H1 (cell line): Measurements from ENCODE around the gene DIPK2B. TPM values are rescaled to one million over a fixed set of nuclear protein-coding genes. Genes with fewer than 3 reads are reported as not detected.

Experiments
- CTCF ChIA-PET: fragments of 300-600 bp; sonication (Branson Sonifier 250); formaldehyde crosslinking; loops from one replicate; lab custom pipeline; 2021; ENCODE audit not compliant: partially characterized antibody; lab: Charles Lee
- POLR2A ChIA-PET: fragments of 300-600 bp; sonication (Branson Sonifier 250); formaldehyde crosslinking; loops from one replicate; lab custom pipeline; 2021; ENCODE audit warnings: inconsistent platforms; ENCODE audit not compliant: partially characterized antibody; lab: Charles Lee
- DNase-seq, 2 experiments: peaks; one replicate each; pipeline versions ENCODE4 v3.0.0 to v3.0.0-alpha.2; 2010 to 2022; ENCODE audit warnings: low spot score in 2 of 2, low read depth in 1 of 2, mixed read lengths in 1 of 2
- FAIRE-seq: peaks from 2 replicates; lab custom pipeline; 2011; peaks lifted over from hg19 to GRCh38; lab: Jason Lieb, UNC
- H2AFZ ChIP-seq: 2 replicates; pipeline ENCODE4 v1.8.1; 2012; ENCODE audit warnings: low read length, inconsistent platforms
- H2AK5ac ChIP-seq: 2 replicates; pipeline ENCODE4 v1.6.1; 2013; ENCODE audit warnings: low read depth, low read length
- H2BK120ac ChIP-seq: replicated peaks from 2 replicates; pipeline ENCODE3; 2013; ENCODE audit warnings: low read depth, low read length, inconsistent platforms
- H2BK12ac ChIP-seq: 2 replicates; pipeline ENCODE4 v1.6.1; 2013; ENCODE audit warnings: low read depth, low read length
- H2BK15ac ChIP-seq: 2 replicates; pipeline ENCODE4 v1.6.1; 2013; ENCODE audit warnings: low read length
- H2BK20ac ChIP-seq: 2 replicates; pipeline ENCODE4 v1.6.1; 2013; ENCODE audit warnings: low read length
- H2BK5ac ChIP-seq: 2 replicates; pipeline ENCODE4 v1.6.1; 2013; ENCODE audit warnings: low read depth, low read length
- H3K14ac ChIP-seq: 2 replicates; pipeline ENCODE4 v1.6.1; 2013; ENCODE audit warnings: inconsistent platforms; ENCODE audit not compliant: insufficient read length
- H3K18ac ChIP-seq: 2 replicates; pipeline ENCODE4 v1.6.1; 2013; ENCODE audit warnings: low read length; ENCODE audit errors: extremely low read depth
- H3K23ac ChIP-seq: 2 replicates; pipeline ENCODE4 v1.6.1; 2013; ENCODE audit warnings: inconsistent platforms; ENCODE audit not compliant: insufficient read length
- H3K23me2 ChIP-seq: 2 replicates; pipeline ENCODE4 v1.6.1; 2013; ENCODE audit warnings: low read depth, low read length
- H3K27ac ChIP-seq: 2 replicates; pipeline ENCODE4 v1.6.1; 2011; ENCODE audit warnings: low read depth, low read length, inconsistent platforms
- H3K27me3 ChIP-seq, 4 experiments: replicated peaks in 1 of 4; 1 replicate in 1 of 4; 2 replicates in 3 of 4; pipeline versions ENCODE4 v1.6.1 to v1.8.1; 2011 to 2013; ENCODE audit warnings: low read length in 3 of 4, mild to moderate bottlenecking in 3 of 4, inconsistent platforms in 2 of 4, mixed read lengths in 2 of 4, moderate library complexity in 1 of 4; ENCODE audit not compliant: control insufficient read depth in 3 of 4, insufficient read depth in 3 of 4; ENCODE audit errors: extremely low read depth in 1 of 4
- H3K36me3 ChIP-seq, 4 experiments: 2 replicates each; pipeline versions ENCODE4 v1.6.1 to v1.8.1; 2011 to 2013; ENCODE audit warnings: mild to moderate bottlenecking in 4 of 4, low read length in 3 of 4, moderate library complexity in 2 of 4, control low read depth in 1 of 4, inconsistent platforms in 1 of 4; ENCODE audit not compliant: insufficient read depth in 4 of 4, control insufficient read depth in 2 of 4
- H3K4ac ChIP-seq: replicated peaks from 2 replicates; pipeline ENCODE3; 2013; ENCODE audit warnings: low read length, low read depth, mixed read lengths, inconsistent platforms; ENCODE audit not compliant: insufficient read length
- H3K4me1 ChIP-seq, 4 experiments: replicated peaks in 1 of 4; 1 replicate in 1 of 4; 2 replicates in 3 of 4; pipeline versions ENCODE4 v1.6.1 to v1.8.1; 2011 to 2013; ENCODE audit warnings: low read length in 3 of 4, inconsistent platforms in 2 of 4, mixed read lengths in 1 of 4; ENCODE audit not compliant: insufficient read depth in 4 of 4, control insufficient read depth in 3 of 4
- H3K4me2 ChIP-seq, 2 experiments: 2 replicates each; pipeline versions ENCODE4 v1.6.1 to v1.8.1; 2011 to 2013; ENCODE audit warnings: low read depth in 2 of 2, low read length in 2 of 2, control low read depth in 1 of 2, inconsistent platforms in 1 of 2, mild to moderate bottlenecking in 1 of 2; ENCODE audit not compliant: insufficient read depth in 1 of 2
- H3K4me3 ChIP-seq, 4 experiments: fragments of 200-600, 300-600 bp in 1 of 4; sonication (generic), shearing (Covaris generic), sonication (Bioruptor Twin) in 1 of 4; 2 replicates each; pipeline versions ENCODE4 v1.5.1 to v1.8.1; 2011 to 2016; ENCODE audit warnings: low read length in 4 of 4, low read depth in 3 of 4, control low read depth in 2 of 4, inconsistent platforms in 2 of 4, mild to moderate bottlenecking in 2 of 4, mixed read lengths in 1 of 4, moderate library complexity in 1 of 4; ENCODE audit not compliant: insufficient read depth in 2 of 4; ENCODE audit errors: extremely low read depth in 1 of 4
- H3K56ac ChIP-seq: replicated peaks from 2 replicates; pipeline ENCODE3; 2013; ENCODE audit warnings: low read depth, mild to moderate bottlenecking, mixed read lengths, low read length, inconsistent platforms; ENCODE audit not compliant: insufficient read length
- H3K79me1 ChIP-seq: 2 replicates; pipeline ENCODE4 v1.6.1; 2013; ENCODE audit warnings: low read depth, low read length, control low read depth
- H3K79me2 ChIP-seq, 2 experiments: 2 replicates each; pipeline versions ENCODE4 v1.6.1 to v1.8.1; 2012 to 2013; ENCODE audit warnings: low read length in 2 of 2, mild to moderate bottlenecking in 2 of 2, inconsistent platforms in 1 of 2; ENCODE audit not compliant: insufficient read depth in 2 of 2, control insufficient read depth in 1 of 2
- H3K9ac ChIP-seq, 4 experiments: replicated peaks in 1 of 4; 1 replicate in 1 of 4; 2 replicates in 3 of 4; pipeline versions ENCODE4 v1.6.1 to v1.8.1; 2011 to 2013; ENCODE audit warnings: low read depth in 3 of 4, low read length in 3 of 4, control low read depth in 2 of 4, mild to moderate bottlenecking in 2 of 4, moderate library complexity in 2 of 4, inconsistent platforms in 1 of 4; ENCODE audit errors: extremely low read depth in 1 of 4
- H3K9me3 ChIP-seq, 2 experiments: 2 replicates each; pipeline versions ENCODE4 v1.6.1 to v1.8.1; 2012 to 2013; ENCODE audit warnings: mild to moderate bottlenecking in 2 of 2, moderate library complexity in 2 of 2, control low read depth in 1 of 2, inconsistent platforms in 1 of 2, low read depth in 1 of 2, low read length in 1 of 2, mixed read lengths in 1 of 2; ENCODE audit not compliant: insufficient read depth in 2 of 2
- H4K20me1 ChIP-seq, 2 experiments: replicated peaks in 1 of 2; 2 replicates each; pipeline versions ENCODE3 to v1.8.1; 2011 to 2013; ENCODE audit warnings: inconsistent platforms in 2 of 2, low read length in 2 of 2, mild to moderate bottlenecking in 1 of 2; ENCODE audit not compliant: insufficient read depth in 2 of 2, control insufficient read depth in 1 of 2
- H4K5ac ChIP-seq: 2 replicates; pipeline ENCODE4 v1.6.1; 2013; ENCODE audit warnings: low read length, low read depth, mixed read lengths, inconsistent platforms; ENCODE audit not compliant: insufficient read length
- H4K8ac ChIP-seq: 2 replicates; pipeline ENCODE4 v1.8.0; 2013; ENCODE audit warnings: mild to moderate bottlenecking, moderate library complexity, low read length, inconsistent platforms; ENCODE audit not compliant: insufficient read depth; ENCODE audit errors: extremely low read depth
- H4K91ac ChIP-seq: replicated peaks from 2 replicates; pipeline ENCODE3; 2013; ENCODE audit warnings: low read length, mixed read lengths, inconsistent platforms; ENCODE audit not compliant: insufficient read length
- ATF2 ChIP-seq: IDR thresholded peaks from 2 replicates; pipeline ENCODE4 v1.6.1; 2012; ENCODE audit warnings: low read length, inconsistent platforms
- BCL11A ChIP-seq, 2 experiments: IDR thresholded peaks; one replicate each; pipeline ENCODE4 v1.6.1; 2011; ENCODE audit warnings: low read depth in 2 of 2, low read length in 2 of 2, mild to moderate bottlenecking in 2 of 2
- CBX5 ChIP-seq: fragments of 300-800, 300-1000 bp; sonication (generic); IDR thresholded peaks from 2 replicates; pipeline ENCODE4 v1.7.1; 2016; ENCODE audit warnings: antibody characterized with exemption, low read length, low read depth
- CEBPB ChIP-seq: IDR thresholded peaks from 2 replicates; pipeline ENCODE4 v1.6.1; 2012; ENCODE audit warnings: low read depth, low read length
- CHD2 ChIP-seq: IDR thresholded peaks from 2 replicates; pipeline ENCODE4 v1.6.1; 2012; ENCODE audit warnings: low read length, improper control_type of control experiment
- FOSL1 ChIP-seq: IDR thresholded peaks from 2 replicates; pipeline ENCODE4 v1.6.1; 2011; ENCODE audit warnings: mild to moderate bottlenecking, low read depth, low read length, moderate library complexity; ENCODE audit not compliant: insufficient read depth
- HDAC2 ChIP-seq, 2 experiments: fragments of 300-600 bp in 1 of 2; sonication (generic) in 1 of 2; IDR thresholded peaks; 2 replicates each; pipeline ENCODE4 v1.6.1; 2011 to 2012; ENCODE audit warnings: low read depth in 2 of 2, low read length in 2 of 2, mild to moderate bottlenecking in 2 of 2, moderate library complexity in 2 of 2, borderline replicate concordance in 1 of 2, inconsistent platforms in 1 of 2
- MAFK ChIP-seq: IDR thresholded peaks from 2 replicates; pipeline ENCODE4 v1.6.1; 2012; ENCODE audit warnings: low read depth, mild to moderate bottlenecking, improper control_type of control experiment, low read length
- MAX ChIP-seq: IDR thresholded peaks from 2 replicates; pipeline ENCODE4 v1.6.1; 2012; ENCODE audit warnings: inconsistent platforms
- POLR2A ChIP-seq, 2 experiments: IDR thresholded peaks; 1 replicate in 1 of 2; 2 replicates in 1 of 2; pipeline ENCODE4 v1.6.1; 2011; ENCODE audit warnings: low read depth in 2 of 2, low read length in 2 of 2, mild to moderate bottlenecking in 2 of 2; ENCODE audit errors: control extremely low read depth in 1 of 2
- RAD21 ChIP-seq, 2 experiments: IDR thresholded peaks in 1 of 2; conservative IDR thresholded peaks in 1 of 2; 2 replicates each; pipeline ENCODE4 v1.6.1; 2011; ENCODE audit warnings: low read depth in 2 of 2, low read length in 2 of 2, improper control_type of control experiment in 1 of 2, inconsistent platforms in 1 of 2, mild to moderate bottlenecking in 1 of 2, moderate library complexity in 1 of 2
- SIX5 ChIP-seq: IDR thresholded peaks from 2 replicates; pipeline ENCODE4 v1.6.1; 2011; ENCODE audit warnings: mild to moderate bottlenecking, low read depth, low read length
- SP2 ChIP-seq: IDR thresholded peaks from 2 replicates; pipeline ENCODE4 v1.6.1; 2012; ENCODE audit warnings: mild to moderate bottlenecking, low read length, inconsistent platforms
- WGBS, 2 experiments: shearing (Covaris generic) in 1 of 2; methylation state at CpG; one replicate each; pipeline versions ENCODE4 v1.1.6 to v1.1.7; 2013 to 2015; ENCODE audit warnings: low lambda C conversion rate in 2 of 2, mixed read lengths in 2 of 2, inconsistent platforms in 1 of 2, low coverage in 1 of 2, missing lambda C conversion rate in 1 of 2; ENCODE audit not compliant: insufficient replicate concordance in 2 of 2, insufficient coverage in 1 of 2, insufficient read length in 1 of 2; ENCODE audit errors: extremely low coverage in 1 of 2, missing lambda C conversion rate in 1 of 2; 5-methylcytosine and 5-hydroxymethylcytosine counted together
- polyA plus RNA-seq, 7 experiments: library from polyadenylated mRNA; depleted of rRNA in 3 of 7; stranded (reverse) in 5 of 7; unstranded in 2 of 7; fragments of >200 nt in 5 of 7; fragments of 200-250 nt in 2 of 7; gene quantifications; 1 replicate in 5 of 7; 2 replicates in 1 of 7; 4 replicates in 1 of 7; pipeline versions ENCODE4 v1.2.1 to v1.2.3, GENCODE V29; 2011 to 2013; ENCODE audit warnings: missing spikeins in 2 of 7, mixed read lengths in 2 of 7
- total RNA-seq: library from RNA; stranded (reverse); fragmentation: NEBNext Ultra II Directional; extraction: Animal tissue kit (Norgen Biotek cat#: 25700); gene quantifications from 2 replicates; pipeline ENCODE4 v1.2.1, GENCODE V29; 2021

Gene DIPK2B
- total and polyA plus RNA-seq, 2 of the 8 experiments (the other 6 are each of a cell fraction or from before 2014, with no cell fraction given): not detected

GRCh38 chrX:45165726-45166125 lies 35.0 kb downstream of the DIPK2B start:
- no peak overlapping the region for H3K9ac ChIP-seq
- ChIA-PET CTCF (interaction anchor here (0.8 kb wide), 1 partner anchor 22 kb away, joined by 3 read pairs; no protein-coding TSS in a partner anchor), POLR2A (no interaction called here)
- H3K79me2 ChIP-seq: no peaks in the 10 kb centered on the region
- no peak overlapping the region for H3K56ac ChIP-seq
- no peaks in the 10 kb centered on the region for H3K36me3 ChIP-seq
- H3K4me3 ChIP-seq: no peak overlapping the region
- H2BK15ac ChIP-seq: no peak overlapping the region
- no peak overlapping the region for H2AK5ac ChIP-seq
- H4K5ac ChIP-seq: no peak overlapping the region
- H4K20me1 ChIP-seq: no peaks in the 10 kb centered on the region
- H3K23ac ChIP-seq: no peak overlapping the region
- H4K8ac ChIP-seq: no peak overlapping the region
- H3K4ac ChIP-seq: no peak overlapping the region
- no peak overlapping the region for H2BK5ac ChIP-seq
- no peaks in the 10 kb centered on the region for H3K27me3 ChIP-seq
- H3K14ac ChIP-seq: no peak overlapping the region
- WGBS, 2 experiments: 90% methylated on average over 6 of the region's 6 CpGs; no CpG with 5 or more reads in 1 of the 2 experiments
- H3K79me1 ChIP-seq: no peaks in the 10 kb centered on the region
- H2BK12ac ChIP-seq: no peak overlapping the region
- no peak overlapping the region for H2BK20ac ChIP-seq
- H3K4me1 ChIP-seq: no peaks in the 10 kb centered on the region
- FAIRE-seq (no peak), DNase-seq (no peak)
- H3K4me2 ChIP-seq: no peak overlapping the region
- no peak overlapping the region for H4K91ac ChIP-seq
- H2BK120ac ChIP-seq: no peak overlapping the region
- H3K27ac ChIP-seq: no peak overlapping the region
- H3K9me3 ChIP-seq: no peaks in the 10 kb centered on the region
- H3K23me2 ChIP-seq: no peaks in the 10 kb centered on the region
- H2AFZ ChIP-seq: no peak overlapping the region
- no peak overlapping the region for H3K18ac ChIP-seq
- TF ChIP-seq CHD2: no peak
- no peak for TF ChIP-seq SIX5
- TF ChIP-seq CBX5: no peak
- no peak for TF ChIP-seq CEBPB
- no peak for TF ChIP-seq SP2
- no peak for TF ChIP-seq RAD21 (IDR thresholded peaks at IDR 0.05 in 1 of 2, conservative IDR thresholded peaks at IDR 0.05 in 1 of 2; ENCODE audit: low read depth in 2 of 2, low read length in 2 of 2)
- TF ChIP-seq FOSL1: no peak
- TF ChIP-seq MAFK: no peak
- no peak for TF ChIP-seq POLR2A (IDR thresholded peaks at IDR 0.05; ENCODE audit: control extremely low read depth in 1 of 2, low read depth in 2 of 2, low read length in 2 of 2)
- no peak for TF ChIP-seq HDAC2 (IDR thresholded peaks at IDR 0.05; ENCODE audit: borderline replicate concordance in 1 of 2, low read depth in 2 of 2, low read length in 2 of 2)
- no peak for TF ChIP-seq BCL11A (IDR thresholded peaks at IDR 0.05; ENCODE audit: low read depth in 2 of 2, low read length in 2 of 2)
- TF ChIP-seq MAX: no peak
- no peak for TF ChIP-seq ATF2
